ENCODE data around the gene CREG2. TPM values are rescaled to one million over a fixed set of nuclear protein-coding genes. Genes with fewer than 3 reads are reported as not detected.
"Not testable (repeated sequence)": the region's sequence is repeated elsewhere in the genome, so short reads cannot be mapped to it uniquely, and the experiment has no call there.

CREG2 gene
- polyA plus RNA-seq, 3 donors from 2014 or later, result not detected

GRCh38 chr2:101357376-101357775, 29.9 kb downstream of the CREG2 start:
- Mint-ChIP-seq H3K27ac (no peak overlapping the region), H3K4me3 (no peak overlapping the region)
- no peak for DNase-seq

DNA sequence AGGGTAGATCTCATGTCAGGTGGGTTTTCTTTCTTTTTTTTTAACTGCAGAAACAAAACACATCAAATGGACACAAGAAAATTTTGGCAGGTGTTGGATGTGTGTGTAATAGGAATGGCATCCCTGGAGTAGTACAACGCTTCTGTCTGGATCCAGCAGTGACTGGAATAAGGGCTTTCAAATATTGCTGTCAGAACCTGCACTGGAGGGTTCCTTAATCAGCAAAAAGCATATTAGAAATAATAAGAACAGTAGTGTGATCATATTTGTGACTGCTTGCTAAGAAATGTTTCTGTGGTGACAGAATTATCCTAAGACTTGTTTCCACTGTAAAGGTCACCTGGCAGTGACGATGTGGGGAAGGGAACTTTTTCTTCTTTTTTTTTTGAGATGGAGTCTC, 30.8 kb downstream of the CREG2 start:
- Mint-ChIP-seq H3K4me3 (no peak overlapping the region), H3K4me1 (peaks cover 7% of the 10 kb centered on the region in 2 donors), H3K9me3 (no peaks in the 10 kb centered on the region), H3K36me3 (no peaks in the 10 kb centered on the region), H3K27me3 (ENCODE audit: low read depth in 3 of 3) (no peaks in the 10 kb centered on the region), H3K27ac (no peak overlapping the region)
- DNase-seq, result no peak

More at GRCh38 chr2:101357376-101357775, 29.9 kb downstream of the CREG2 start:
- H3K4me1 Mint-ChIP-seq, result peaks cover 15 to 16% of the 10 kb centered on the region in 2 donors
- H3K27me3 Mint-ChIP-seq (ENCODE audit: low read depth in 3 of 3), result no peaks in the 10 kb centered on the region
- no peaks in the 10 kb centered on the region for H3K9me3 Mint-ChIP-seq
- H3K36me3 Mint-ChIP-seq, result no peaks in the 10 kb centered on the region

GRCh38 chr2:101356055-101356454, 31.2 kb downstream of the CREG2 start:
- H3K27ac Mint-ChIP-seq, result no peak overlapping the region
- no peak overlapping the region for H3K4me3 Mint-ChIP-seq
- no peaks in the 10 kb centered on the region for H3K27me3 Mint-ChIP-seq (ENCODE audit: low read depth in 3 of 3)
- peaks cover 2 to 3% of the 10 kb centered on the region in 2 donors for H3K4me1 Mint-ChIP-seq
- DNase-seq, result no peak
- H3K9me3 Mint-ChIP-seq, result no peaks in the 10 kb centered on the region
- H3K36me3 Mint-ChIP-seq, result no peaks in the 10 kb centered on the region

- no peak for DNase-seq
- H3K9me3 Mint-ChIP-seq, result no peaks in the 10 kb centered on the region
- H3K4me1 Mint-ChIP-seq, result no peaks in the 10 kb centered on the region
- no peak overlapping the region for H3K27ac Mint-ChIP-seq
- H3K36me3 Mint-ChIP-seq, result no peaks in the 10 kb centered on the region
- H3K27me3 Mint-ChIP-seq (ENCODE audit: low read depth in 3 of 3), result no peaks in the 10 kb centered on the region
- H3K4me3 Mint-ChIP-seq, result no peak overlapping the region
Observed at GRCh38 chr2:101355401-101356054, 31.8 kb downstream of the CREG2 start.

- H3K4me3 Mint-ChIP-seq, result no peak overlapping the region
- H3K4me1 Mint-ChIP-seq, result no peaks in the 10 kb centered on the region
- H3K27ac Mint-ChIP-seq, result no peak overlapping the region
- H3K9me3 Mint-ChIP-seq, result no peaks in the 10 kb centered on the region
- no peaks in the 10 kb centered on the region for H3K36me3 Mint-ChIP-seq
- no peak for DNase-seq
- H3K27me3 Mint-ChIP-seq (ENCODE audit: low read depth in 3 of 3), result peaks cover 0 to 2% (median 0%) of the 10 kb centered on the region in 3 donors
Observed at GRCh38 chr2:101354420-101355311, 32.6 kb downstream of the CREG2 start.

DNA sequence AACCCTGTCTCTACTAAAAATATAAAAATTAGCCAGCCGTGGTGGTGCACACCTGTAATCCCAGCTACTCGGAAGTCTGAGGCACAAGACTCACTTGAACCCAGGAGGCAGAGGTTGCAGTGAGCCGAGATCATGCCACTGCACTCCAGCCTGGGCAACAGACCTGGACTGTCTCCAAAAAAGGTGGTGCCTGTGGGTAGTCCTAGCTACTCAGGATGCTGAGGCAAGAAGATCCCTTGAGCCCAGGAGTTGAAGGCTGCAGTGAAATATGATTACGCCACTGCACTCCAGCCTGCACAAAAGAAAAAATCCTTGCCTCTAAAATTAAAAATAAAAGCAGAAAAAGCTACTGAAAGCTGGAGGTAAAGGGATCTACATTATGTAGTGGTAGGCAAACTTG, 34.7 kb downstream of the CREG2 start:
- not testable (repeated sequence) for H3K4me1 Mint-ChIP-seq; DNase-seq; H3K36me3 Mint-ChIP-seq; H3K4me3 Mint-ChIP-seq; H3K27me3 Mint-ChIP-seq (ENCODE audit: low read depth in 3 of 3); H3K9me3 Mint-ChIP-seq; H3K27ac Mint-ChIP-seq

DNA sequence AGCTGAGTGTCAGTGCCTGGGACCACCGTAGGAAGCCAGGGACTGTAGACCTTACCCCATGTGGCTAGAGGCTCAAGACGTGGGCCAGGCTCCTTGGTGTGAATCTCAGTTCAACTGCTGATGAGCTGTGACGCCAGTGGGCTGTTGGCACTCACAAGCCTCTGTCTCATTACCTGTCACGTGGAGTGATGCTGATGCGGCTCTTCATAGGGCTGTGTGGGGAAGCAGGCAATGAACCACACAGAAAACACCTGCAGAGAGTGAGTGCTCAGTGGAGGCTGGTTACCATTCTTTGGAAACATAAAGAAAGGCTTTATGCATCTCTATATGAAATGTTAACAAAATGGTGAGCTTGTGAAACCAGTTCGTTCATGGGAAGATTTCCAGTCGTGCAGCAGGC, 36.1 kb downstream of the CREG2 start:
- no peaks in the 10 kb centered on the region for H3K36me3 Mint-ChIP-seq
- no peaks in the 10 kb centered on the region for H3K9me3 Mint-ChIP-seq
- no peak overlapping the region for H3K4me3 Mint-ChIP-seq
- H3K27ac Mint-ChIP-seq, result no peak overlapping the region
- peaks cover 0 to 3% (median 0%) of the 10 kb centered on the region in 3 donors for H3K27me3 Mint-ChIP-seq (ENCODE audit: low read depth in 3 of 3)
- DNase-seq, result no peak
- no peaks in the 10 kb centered on the region for H3K4me1 Mint-ChIP-seq

- H3K9me3 Mint-ChIP-seq, result no peaks in the 10 kb centered on the region
- peaks cover 0 to 3% (median 0%) of the 10 kb centered on the region in 3 donors for H3K27me3 Mint-ChIP-seq (ENCODE audit: low read depth in 3 of 3)
- H3K4me3 Mint-ChIP-seq, result no peak overlapping the region
- H3K27ac Mint-ChIP-seq, result peak overlapping the region in 1 of 6 donors; percentile 24
- H3K4me1 Mint-ChIP-seq, result no peaks in the 10 kb centered on the region
- no peak for DNase-seq
- H3K36me3 Mint-ChIP-seq, result no peaks in the 10 kb centered on the region
Observed at GRCh38 chr2:101349893-101350662, 37.2 kb downstream of the CREG2 start.

- Mint-ChIP-seq H3K4me1 (no peaks in the 10 kb centered on the region), H3K27ac (no peak overlapping the region), H3K9me3 (no peaks in the 10 kb centered on the region), H3K27me3 (ENCODE audit: low read depth in 3 of 3) (peaks cover 0 to 3% (median 0%) of the 10 kb centered on the region in 3 donors), H3K36me3 (no peaks in the 10 kb centered on the region), H3K4me3 (no peak overlapping the region)
- DNase-seq, result no peak
Observed at GRCh38 chr2:101348883-101349282, 38.4 kb downstream of the CREG2 start.

DNA sequence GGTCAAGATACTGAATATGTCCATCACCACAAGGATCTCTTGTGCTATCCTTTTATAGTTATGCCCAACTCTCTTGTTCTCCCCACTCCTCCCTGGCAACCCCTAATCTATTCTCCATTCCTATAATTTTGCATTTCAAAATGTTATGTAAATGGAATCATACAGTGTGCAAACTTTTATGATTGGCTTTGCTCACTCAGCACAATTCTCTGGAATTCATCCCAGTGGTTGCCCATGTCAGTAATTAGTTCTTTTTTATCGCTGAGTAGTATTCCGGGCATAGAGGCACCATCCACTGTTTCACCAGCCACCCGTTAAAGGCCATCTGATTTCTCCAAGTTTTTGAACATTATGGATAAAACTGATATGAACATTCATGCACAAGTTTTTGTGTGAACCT, 40.4 kb downstream of the CREG2 start:
- no peaks in the 10 kb centered on the region for H3K9me3 Mint-ChIP-seq
- no peak overlapping the region for H3K4me3 Mint-ChIP-seq
- DNase-seq, result no peak
- H3K36me3 Mint-ChIP-seq, result no peaks in the 10 kb centered on the region
- peaks cover 1 to 7% (median 3%) of the 10 kb centered on the region in 3 donors for H3K27me3 Mint-ChIP-seq (ENCODE audit: low read depth in 3 of 3)
- H3K4me1 Mint-ChIP-seq, result peaks cover 4 to 7% of the 10 kb centered on the region in 2 donors
- no peak overlapping the region for H3K27ac Mint-ChIP-seq

GRCh38 chr2:101344137-101344536, 43.2 kb downstream of the CREG2 start:
- Mint-ChIP-seq H3K9me3 (no peaks in the 10 kb centered on the region), H3K36me3 (no peaks in the 10 kb centered on the region), H3K4me1 (peaks cover 10 to 16% of the 10 kb centered on the region in 2 donors), H3K27ac (no peak overlapping the region), H3K4me3 (no peak overlapping the region), H3K27me3 (ENCODE audit: low read depth in 3 of 3) (peaks cover 0 to 10% (median 1%) of the 10 kb centered on the region in 3 donors)
- DNase-seq, result no peak

DNA sequence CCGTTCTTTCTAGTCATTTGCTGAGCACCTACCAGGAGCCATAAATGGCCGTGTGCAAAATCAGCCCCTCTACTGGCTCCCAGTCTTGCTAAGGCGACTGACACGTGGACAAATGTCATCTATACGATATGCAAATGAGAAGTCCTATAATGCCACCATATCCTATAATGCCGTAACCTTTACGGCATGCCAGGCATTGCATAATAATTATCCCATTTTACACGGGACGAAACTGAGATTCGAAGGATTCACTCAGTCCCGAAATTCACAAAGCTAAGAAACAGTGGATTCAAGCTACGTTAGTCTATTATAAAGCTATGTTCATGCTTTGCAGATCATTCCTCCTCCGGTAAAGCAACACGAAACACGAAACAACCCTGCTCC, 44.7 kb downstream of the CREG2 start:
- Mint-ChIP-seq H3K4me3 (no peak overlapping the region), H3K27ac (no peak overlapping the region), H3K9me3 (no peaks in the 10 kb centered on the region), H3K4me1 (peaks cover 10 to 16% of the 10 kb centered on the region in 2 donors), H3K36me3 (no peaks in the 10 kb centered on the region), H3K27me3 (ENCODE audit: low read depth in 3 of 3) (peaks cover 0 to 10% (median 1%) of the 10 kb centered on the region in 3 donors)
- no peak for DNase-seq

DNA sequence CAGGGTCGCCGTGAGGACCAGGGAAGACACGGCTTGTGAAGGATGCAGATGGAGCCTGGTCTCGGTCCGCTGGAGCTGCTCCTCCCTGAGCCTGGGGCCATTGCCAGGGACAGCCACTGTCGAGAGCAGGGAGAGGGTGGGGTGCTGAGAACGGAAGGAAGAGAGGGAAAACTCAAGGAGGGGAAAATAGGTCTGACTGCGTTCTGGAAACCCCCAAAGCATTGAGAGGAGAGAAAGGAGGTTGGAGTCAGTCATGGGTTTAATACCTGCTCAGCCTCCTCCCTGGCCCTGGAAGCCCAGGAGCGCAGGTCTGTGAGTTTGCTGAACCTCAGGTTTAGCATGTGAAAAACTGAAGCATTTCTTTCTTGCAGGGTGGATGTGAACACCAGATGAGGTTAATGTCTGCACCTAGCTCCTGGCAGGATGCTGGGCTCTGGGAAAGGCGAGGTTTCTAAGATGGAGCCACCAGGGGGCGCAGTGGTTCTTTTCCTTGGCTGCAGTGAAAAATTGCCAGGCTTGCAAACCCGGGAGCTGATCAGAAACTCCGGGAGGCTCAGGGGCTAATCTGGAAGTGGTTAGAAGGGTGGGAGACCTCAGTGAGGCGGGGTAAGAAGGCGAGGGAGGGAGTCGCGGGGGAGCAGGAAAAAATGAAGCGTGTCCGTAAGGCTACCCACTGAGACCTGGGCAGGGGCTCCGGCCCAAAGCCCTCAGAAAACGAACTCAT, 45.2 kb downstream of the CREG2 start:
- H3K27ac Mint-ChIP-seq, result no peak overlapping the region
- no peak overlapping the region for H3K4me3 Mint-ChIP-seq
- peaks cover 0 to 10% (median 1%) of the 10 kb centered on the region in 3 donors for H3K27me3 Mint-ChIP-seq (ENCODE audit: low read depth in 3 of 3)
- no peaks in the 10 kb centered on the region for H3K9me3 Mint-ChIP-seq
- peaks cover 0 to 2% (median 0%) of the 10 kb centered on the region in 3 donors for H3K36me3 Mint-ChIP-seq
- H3K4me1 Mint-ChIP-seq, result peaks cover 10 to 16% of the 10 kb centered on the region in 2 donors
- peak; percentile 54 to 62 (median 56) for DNase-seq

Data from immature natural killer cell (primary cell).